HEK293T (cell line): ENCODE data around the gene CDKN2B-AS1.

Experiments
- ARNT ChIP-seq: fragments of 450-650 bp; IDR thresholded peaks from 2 replicates; pipeline ENCODE4 v1.6.1; 2017; ENCODE audit warnings: mild to moderate bottlenecking
- BHLHE40 ChIP-seq: fragments of 450-650 bp; IDR thresholded peaks from 2 replicates; pipeline ENCODE4 v1.6.1; 2016; ENCODE audit warnings: mild to moderate bottlenecking, moderate library complexity, borderline replicate concordance
- ELF4 ChIP-seq: fragments of 450-650 bp; IDR thresholded peaks from 2 replicates; pipeline ENCODE4 v1.6.1; 2017; ENCODE audit warnings: antibody characterized with exemption
- FOXA1 ChIP-seq: fragments of 450-650 bp; IDR thresholded peaks from 2 replicates; pipeline ENCODE4 v1.6.1; 2016; ENCODE audit warnings: mild to moderate bottlenecking
- FOXM1 ChIP-seq: fragments of 450-650 bp; IDR thresholded peaks from 2 replicates; pipeline ENCODE4 v1.6.1; 2017; ENCODE audit warnings: mild to moderate bottlenecking, borderline replicate concordance
- HDGF ChIP-seq: fragments of 450-650 bp; IDR thresholded peaks from 2 replicates; pipeline ENCODE4 v1.6.1; 2017; ENCODE audit warnings: antibody characterized with exemption, borderline replicate concordance
- NFRKB ChIP-seq: fragments of 450-650 bp; IDR thresholded peaks from 2 replicates; pipeline ENCODE4 v1.6.1; 2016; ENCODE audit warnings: mild to moderate bottlenecking, moderate library complexity
- SP1 ChIP-seq: fragments of 450-650 bp; IDR thresholded peaks from 2 replicates; pipeline ENCODE4 v1.6.1; 2017
- SUZ12 ChIP-seq: fragments of 450-650 bp; IDR thresholded peaks from 2 replicates; pipeline ENCODE4 v1.6.1; 2016; ENCODE audit warnings: mild to moderate bottlenecking
- ZNF384 ChIP-seq: fragments of 450-650 bp; IDR thresholded peaks from 2 replicates; pipeline ENCODE4 v1.6.1; 2016

DNA sequence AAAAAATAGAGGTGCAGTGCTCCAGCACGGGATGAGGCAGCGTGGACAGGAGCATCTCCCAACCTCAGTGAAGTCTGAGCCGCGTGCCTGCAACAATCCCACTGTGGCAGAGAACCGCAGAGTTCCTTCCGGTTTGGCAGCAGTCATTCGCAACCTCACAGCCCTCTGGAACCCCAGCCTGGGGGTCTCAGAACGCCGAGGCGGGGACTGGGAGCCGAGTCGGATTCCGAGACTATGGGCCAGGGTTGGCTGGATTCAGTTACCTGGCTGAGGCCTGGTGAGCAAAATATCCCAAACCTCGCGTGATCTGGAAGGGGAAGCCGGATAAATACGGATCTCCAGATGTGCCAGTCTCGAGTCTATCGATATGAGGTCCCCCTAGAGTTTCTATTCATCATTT, 27.4 kb upstream of the CDKN2B-AS1 start:
- no peak for TF ChIP-seq NFRKB
- no peak for TF ChIP-seq ELF4
- no peak for TF ChIP-seq FOXM1
- no peak for TF ChIP-seq ZNF384
- TF ChIP-seq SUZ12, result no peak
- TF ChIP-seq BHLHE40, result no peak
- TF ChIP-seq ARNT, result no peak
- no peak for TF ChIP-seq FOXA1
- TF ChIP-seq SP1, result no peak
- no peak for TF ChIP-seq HDGF
